Loucy (cell line): Measurements from ENCODE around the gene GCAT.

Experiments used
- H2AFZ ChIP-seq: fragments of 200-600 bp; sonication (generic); 2 replicates; pipeline ENCODE4 v1.6.0; 2016; ENCODE audit warnings: antibody characterized with exemption, mild to moderate bottlenecking, low read length, moderate library complexity
- H3F3A ChIP-seq: fragments of 200-600 bp; 2 replicates; pipeline ENCODE4 v1.6.0; 2016; ENCODE audit warnings: antibody characterized with exemption, low read depth, mild to moderate bottlenecking
- H3K27me3 ChIP-seq: fragments of 200-600 bp; sonication (generic); 2 replicates; pipeline ENCODE4 v1.6.1; 2014; ENCODE audit warnings: low read length, mild to moderate bottlenecking; ENCODE audit not compliant: insufficient read depth, poor library complexity, severe bottlenecking
- H3K36me3 ChIP-seq: fragments of 200-600 bp; sonication (generic); 2 replicates; pipeline ENCODE4 v1.6.1; 2016; ENCODE audit warnings: low read length; ENCODE audit not compliant: insufficient read depth
- H3K4me1 ChIP-seq: fragments of 200-600 bp; sonication (generic); 2 replicates; pipeline ENCODE4 v1.5.1; 2014; ENCODE audit warnings: low read length, mild to moderate bottlenecking; ENCODE audit not compliant: insufficient read depth, poor library complexity, severe bottlenecking
- H3K4me2 ChIP-seq: fragments of 200-600 bp; sonication (generic); 2 replicates; pipeline ENCODE4 v1.6.0; 2014; ENCODE audit warnings: antibody characterized with exemption, low read length, low read depth, mild to moderate bottlenecking; ENCODE audit not compliant: poor library complexity, severe bottlenecking
- H3K4me3 ChIP-seq: fragments of 200-600 bp; sonication (generic); 2 replicates; pipeline ENCODE4 v1.5.1; 2014; ENCODE audit warnings: low read length, mild to moderate bottlenecking, mixed read lengths; ENCODE audit not compliant: poor library complexity, severe bottlenecking
- H3K79me2 ChIP-seq: fragments of 200-600 bp; sonication (generic); 2 replicates; pipeline ENCODE4 v1.6.1; 2014; ENCODE audit warnings: low read length; ENCODE audit not compliant: insufficient read depth
- H3K9ac ChIP-seq: fragments of 200-600 bp; sonication (generic); 2 replicates; pipeline ENCODE4 v1.6.0; 2014; ENCODE audit warnings: mild to moderate bottlenecking, low read depth, low read length, moderate library complexity; ENCODE audit not compliant: poor library complexity, severe bottlenecking
- H3K9me2 ChIP-seq: fragments of 200-600 bp; sonication (generic); replicated peaks from 2 replicates; pipeline ENCODE4 v1.6.1; 2016; ENCODE audit warnings: low read depth, low read length, mixed read lengths
- H3K9me3 ChIP-seq: fragments of 200-600 bp; sonication (generic); 2 replicates; pipeline ENCODE4 v1.6.1; 2014; ENCODE audit warnings: mild to moderate bottlenecking, antibody characterized with exemption, low read length, low read depth; ENCODE audit not compliant: insufficient read depth
- H4K20me1 ChIP-seq: fragments of 200-600 bp; sonication (generic); 2 replicates; pipeline ENCODE4 v1.6.0; 2014; ENCODE audit warnings: antibody characterized with exemption, low read length, mild to moderate bottlenecking; ENCODE audit not compliant: insufficient read depth, poor library complexity, severe bottlenecking
- EZH2phosphoT487 ChIP-seq: fragments of 200-600 bp; IDR thresholded peaks from 2 replicates; pipeline ENCODE4 v1.6.1; 2018; ENCODE audit warnings: antibody characterized with exemption, mild to moderate bottlenecking, moderate library complexity, borderline replicate concordance
- TF ChIP-seq, protein P1 (sequence below): fragments of 200-600 bp; sonication (generic); conservative IDR thresholded peaks from 2 replicates; pipeline ENCODE4 v1.5.1; 2014; ENCODE audit warnings: mild to moderate bottlenecking, antibody characterized with exemption, low read length

The GCAT gene

DNA sequence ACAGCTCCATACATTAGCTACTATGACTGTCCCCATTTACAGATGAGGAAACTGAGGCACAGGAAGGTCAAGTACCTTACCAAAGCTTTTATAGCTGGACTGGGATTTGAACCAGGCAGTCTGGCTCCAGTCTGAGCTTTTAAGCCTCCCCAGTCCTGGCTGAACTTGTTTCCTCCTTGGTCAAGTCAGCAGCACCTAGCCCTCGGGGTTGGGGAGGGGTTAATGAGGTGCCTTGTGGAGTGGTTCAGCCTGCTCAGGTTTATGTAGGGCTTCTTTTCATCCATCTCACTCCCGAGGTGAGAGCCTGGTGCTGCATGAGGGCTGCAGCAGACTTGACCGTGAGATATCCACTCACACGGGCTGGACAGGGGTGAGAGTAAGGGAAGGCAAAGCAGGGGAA is 36.7 kb upstream of the GCAT start:
- no peak overlapping the region for H2AFZ ChIP-seq
- no peak overlapping the region for H3K9ac ChIP-seq
- H3K27me3 ChIP-seq = no peaks in the 10 kb centered on the region
- H3K4me2 ChIP-seq = no peak overlapping the region
- no peaks in the 10 kb centered on the region for H3K9me2 ChIP-seq
- H3F3A ChIP-seq = no peaks in the 10 kb centered on the region
- H3K79me2 ChIP-seq = no peaks in the 10 kb centered on the region
- peaks cover 19% of the 10 kb centered on the region; the same call in 1 of the 2 replicates for H3K36me3 ChIP-seq
- H4K20me1 ChIP-seq = no peaks in the 10 kb centered on the region
- no peaks in the 10 kb centered on the region for H3K9me3 ChIP-seq
- H3K4me3 ChIP-seq = no peak overlapping the region
- TF ChIP-seq EZH2phosphoT487 = no peak
- TF ChIP-seq, protein P1, sequence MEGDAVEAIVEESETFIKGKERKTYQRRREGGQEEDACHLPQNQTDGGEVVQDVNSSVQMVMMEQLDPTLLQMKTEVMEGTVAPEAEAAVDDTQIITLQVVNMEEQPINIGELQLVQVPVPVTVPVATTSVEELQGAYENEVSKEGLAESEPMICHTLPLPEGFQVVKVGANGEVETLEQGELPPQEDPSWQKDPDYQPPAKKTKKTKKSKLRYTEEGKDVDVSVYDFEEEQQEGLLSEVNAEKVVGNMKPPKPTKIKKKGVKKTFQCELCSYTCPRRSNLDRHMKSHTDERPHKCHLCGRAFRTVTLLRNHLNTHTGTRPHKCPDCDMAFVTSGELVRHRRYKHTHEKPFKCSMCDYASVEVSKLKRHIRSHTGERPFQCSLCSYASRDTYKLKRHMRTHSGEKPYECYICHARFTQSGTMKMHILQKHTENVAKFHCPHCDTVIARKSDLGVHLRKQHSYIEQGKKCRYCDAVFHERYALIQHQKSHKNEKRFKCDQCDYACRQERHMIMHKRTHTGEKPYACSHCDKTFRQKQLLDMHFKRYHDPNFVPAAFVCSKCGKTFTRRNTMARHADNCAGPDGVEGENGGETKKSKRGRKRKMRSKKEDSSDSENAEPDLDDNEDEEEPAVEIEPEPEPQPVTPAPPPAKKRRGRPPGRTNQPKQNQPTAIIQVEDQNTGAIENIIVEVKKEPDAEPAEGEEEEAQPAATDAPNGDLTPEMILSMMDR = no peak
- H3K4me1 ChIP-seq = no peaks in the 10 kb centered on the region

DNA sequence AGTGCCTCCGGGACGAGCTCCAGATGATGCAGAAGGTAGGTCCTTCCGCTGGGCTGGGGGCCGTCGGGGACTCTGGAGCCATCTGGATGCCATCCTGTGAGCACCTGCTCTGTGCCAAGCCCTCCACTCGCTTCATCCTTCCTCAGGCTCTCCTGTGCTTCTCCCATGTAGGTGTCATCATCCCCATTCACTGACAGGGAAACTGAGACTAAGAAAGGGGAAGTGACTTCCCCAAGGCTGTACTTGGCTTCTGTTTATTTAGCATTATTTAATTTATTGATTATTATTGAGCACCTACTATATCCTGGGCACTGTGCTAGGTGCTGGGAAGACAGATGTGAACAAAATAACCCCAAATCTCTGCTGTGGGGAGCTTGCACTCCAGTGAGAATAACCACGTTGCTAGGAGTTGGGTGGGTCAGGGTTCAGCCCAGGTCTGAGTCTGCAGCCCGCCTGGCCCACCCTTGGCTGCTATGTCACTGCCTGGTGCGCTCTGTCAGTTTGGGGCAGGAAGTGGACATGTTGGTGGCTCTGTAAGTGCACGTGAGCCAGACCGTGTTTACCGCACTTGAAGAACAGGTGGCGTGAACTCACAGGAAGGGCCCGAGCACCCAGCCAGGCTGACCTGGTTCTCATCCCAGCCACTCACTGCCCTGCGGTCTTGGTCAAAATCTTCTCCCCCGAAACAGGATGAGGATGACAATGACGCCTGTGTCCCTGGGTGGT is 35.9 kb upstream of the GCAT start:
- Histone ChIP-seq H3K36me3 (peaks cover 17% of the 10 kb centered on the region; the same call in 1 of the 2 replicates), H3K27me3 (no peaks in the 10 kb centered on the region), H3K4me2 (no peak overlapping the region), H3K4me3 (no peak overlapping the region), H4K20me1 (no peaks in the 10 kb centered on the region), H2AFZ (no peak overlapping the region), H3K79me2 (no peaks in the 10 kb centered on the region), H3F3A (no peaks in the 10 kb centered on the region), H3K9me2 (no peaks in the 10 kb centered on the region), H3K9me3 (no peaks in the 10 kb centered on the region), H3K4me1 (no peaks in the 10 kb centered on the region), H3K9ac (no peak overlapping the region)
- TF ChIP-seq, protein P1 = no peak
- TF ChIP-seq EZH2phosphoT487 = no peak

- Histone ChIP-seq H3K79me2 (no peaks in the 10 kb centered on the region), H3K4me1 (no peaks in the 10 kb centered on the region), H3F3A (no peaks in the 10 kb centered on the region), H3K9ac (no peak overlapping the region), H3K4me2 (no peak overlapping the region), H3K9me2 (no peaks in the 10 kb centered on the region), H3K27me3 (no peaks in the 10 kb centered on the region), H2AFZ (no peak overlapping the region), H3K9me3 (no peaks in the 10 kb centered on the region), H3K4me3 (no peak overlapping the region), H3K36me3 (peaks cover 17% of the 10 kb centered on the region; the same call in 1 of the 2 replicates), H4K20me1 (no peaks in the 10 kb centered on the region)
- TF ChIP-seq, protein P1 = no peak
- TF ChIP-seq EZH2phosphoT487 = no peak
These were observed 33.0 kb upstream of the GCAT start for GRCh38 chr22:37774728-37775127.
